Fibroblast of lung (primary cell): ENCODE data around the gene KIF1A.

Experiments used
- CTCF ChIP-seq, 2 donors: IDR thresholded peaks in 1 of 2; conservative IDR thresholded peaks in 1 of 2; 1 replicate in 1 of 2; 2 replicates in 1 of 2; pipeline ENCODE4 v1.5.1; 2011 to 2012; ENCODE audit warnings: low read length in 2 of 2, control low read depth in 1 of 2, inconsistent platforms in 1 of 2, low read depth in 1 of 2, mild to moderate bottlenecking in 1 of 2
- EZH2 ChIP-seq: IDR thresholded peaks from 2 replicates; pipeline ENCODE4 v1.5.1; 2012; ENCODE audit warnings: low read length, control low read depth, mild to moderate bottlenecking; ENCODE audit errors: missing control alignments

DNA sequence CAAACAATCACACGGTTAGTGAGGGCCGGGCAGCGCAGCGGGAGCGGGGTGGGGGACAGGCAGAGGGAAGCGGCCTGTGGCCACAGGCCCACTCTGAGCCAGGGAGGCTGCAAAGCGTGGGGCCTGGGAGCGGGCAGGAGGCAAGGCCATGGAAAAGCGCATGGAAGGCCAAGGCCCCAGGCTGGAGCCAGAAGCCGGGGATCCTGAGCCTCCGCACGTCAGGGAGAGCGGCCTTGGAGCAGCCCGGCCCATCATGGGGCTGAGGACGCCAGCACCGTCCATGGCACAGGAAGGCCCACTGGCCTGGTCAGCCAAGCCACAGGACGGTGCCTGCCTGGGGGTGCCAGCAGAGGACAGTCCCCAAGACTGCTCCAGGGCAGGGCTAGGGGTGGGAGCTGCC is 85.3 kb downstream of the KIF1A start:
- no peak for TF ChIP-seq CTCF (conservative IDR thresholded peaks at IDR 0.05 in 1 of 2, IDR thresholded peaks at IDR 0.05 in 1 of 2; ENCODE audit: low read depth in 1 of 2, low read length in 2 of 2)
- no peak for TF ChIP-seq EZH2
